ENCODE results near the gene DNM3.

- TF ChIP-seq CTCF (IDR thresholded peaks at IDR 0.05): no peak
- no peak for TF ChIP-seq POLR2A (IDR thresholded peaks at IDR 0.05)
Observed at GRCh38 chr1:171867236-171867635, 25.9 kb downstream of the DNM3 start.

Measured in adrenal gland (tissue), 5 donors.